Measurements from ENCODE around the gene RNU4-1.

Gene RNU4-1

DNA sequence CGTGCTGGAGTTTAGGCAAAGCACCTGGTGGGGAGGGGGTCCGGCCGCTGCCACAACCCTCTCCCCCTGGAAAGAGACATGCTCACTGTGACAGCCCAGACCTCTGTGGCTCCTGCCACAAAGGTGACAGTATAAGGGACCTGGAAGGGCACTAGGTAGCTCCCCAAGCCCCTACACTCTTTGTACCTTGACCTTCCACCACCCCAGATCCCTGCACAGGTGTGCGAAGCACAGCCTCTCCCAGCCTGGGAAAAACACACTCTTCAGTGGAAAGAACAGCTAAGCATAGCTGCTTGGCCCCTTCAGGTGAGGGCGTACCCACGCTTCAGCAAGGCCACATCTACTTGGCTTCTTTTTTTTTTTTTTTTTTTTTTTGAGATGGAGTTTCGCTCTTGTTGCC lies 39.5 kb upstream of the RNU4-1 start:
- no peak for TF ChIP-seq POLR2AphosphoS5 (IDR thresholded peaks at IDR 0.05; ENCODE audit: low read depth, low read length)
- TF ChIP-seq TAF1 (IDR thresholded peaks at IDR 0.05; ENCODE audit: borderline replicate concordance, insufficient read depth, low read length): no peak
- TF ChIP-seq FOXP2 (optimal IDR thresholded peaks at IDR 0.05; ENCODE audit: borderline replicate concordance, extremely low read depth, extremely low read length, insufficient read depth): no peak
- TF ChIP-seq, protein P1, sequence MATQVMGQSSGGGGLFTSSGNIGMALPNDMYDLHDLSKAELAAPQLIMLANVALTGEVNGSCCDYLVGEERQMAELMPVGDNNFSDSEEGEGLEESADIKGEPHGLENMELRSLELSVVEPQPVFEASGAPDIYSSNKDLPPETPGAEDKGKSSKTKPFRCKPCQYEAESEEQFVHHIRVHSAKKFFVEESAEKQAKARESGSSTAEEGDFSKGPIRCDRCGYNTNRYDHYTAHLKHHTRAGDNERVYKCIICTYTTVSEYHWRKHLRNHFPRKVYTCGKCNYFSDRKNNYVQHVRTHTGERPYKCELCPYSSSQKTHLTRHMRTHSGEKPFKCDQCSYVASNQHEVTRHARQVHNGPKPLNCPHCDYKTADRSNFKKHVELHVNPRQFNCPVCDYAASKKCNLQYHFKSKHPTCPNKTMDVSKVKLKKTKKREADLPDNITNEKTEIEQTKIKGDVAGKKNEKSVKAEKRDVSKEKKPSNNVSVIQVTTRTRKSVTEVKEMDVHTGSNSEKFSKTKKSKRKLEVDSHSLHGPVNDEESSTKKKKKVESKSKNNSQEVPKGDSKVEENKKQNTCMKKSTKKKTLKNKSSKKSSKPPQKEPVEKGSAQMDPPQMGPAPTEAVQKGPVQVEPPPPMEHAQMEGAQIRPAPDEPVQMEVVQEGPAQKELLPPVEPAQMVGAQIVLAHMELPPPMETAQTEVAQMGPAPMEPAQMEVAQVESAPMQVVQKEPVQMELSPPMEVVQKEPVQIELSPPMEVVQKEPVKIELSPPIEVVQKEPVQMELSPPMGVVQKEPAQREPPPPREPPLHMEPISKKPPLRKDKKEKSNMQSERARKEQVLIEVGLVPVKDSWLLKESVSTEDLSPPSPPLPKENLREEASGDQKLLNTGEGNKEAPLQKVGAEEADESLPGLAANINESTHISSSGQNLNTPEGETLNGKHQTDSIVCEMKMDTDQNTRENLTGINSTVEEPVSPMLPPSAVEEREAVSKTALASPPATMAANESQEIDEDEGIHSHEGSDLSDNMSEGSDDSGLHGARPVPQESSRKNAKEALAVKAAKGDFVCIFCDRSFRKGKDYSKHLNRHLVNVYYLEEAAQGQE (IDR thresholded peaks at IDR 0.05; ENCODE audit: insufficient read depth in 1 of 2, low read depth in 2 of 2, low read length in 2 of 2): no peak
- no peak for TF ChIP-seq SIN3A (IDR thresholded peaks at IDR 0.05; ENCODE audit: borderline replicate concordance, insufficient read depth, low read length)

DNA sequence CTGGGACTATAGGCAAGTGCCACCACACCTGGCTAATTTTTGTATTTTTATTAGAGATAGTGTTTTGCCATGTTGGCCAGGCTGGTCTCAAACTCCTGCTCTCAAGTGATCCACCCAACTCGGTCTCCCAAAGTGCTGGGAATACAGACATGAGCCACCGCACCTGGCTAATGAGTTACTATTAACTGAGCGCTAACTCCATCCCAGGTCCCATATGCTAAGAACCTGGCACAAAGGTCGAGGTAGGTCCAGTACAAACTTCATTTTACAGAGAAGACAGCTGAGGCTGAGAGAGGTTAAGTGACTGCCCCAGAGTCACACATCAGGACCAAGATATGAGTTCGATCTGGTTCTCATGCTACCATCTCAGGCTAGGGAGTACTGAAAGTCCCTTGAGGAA lies 39.0 kb upstream of the RNU4-1 start:
- TF ChIP-seq, protein P1 (IDR thresholded peaks at IDR 0.05; ENCODE audit: insufficient read depth in 1 of 2, low read depth in 2 of 2, low read length in 2 of 2): no peak
- TF ChIP-seq POLR2AphosphoS5 (IDR thresholded peaks at IDR 0.05; ENCODE audit: low read depth, low read length): no peak
- no peak for TF ChIP-seq FOXP2 (optimal IDR thresholded peaks at IDR 0.05; ENCODE audit: borderline replicate concordance, extremely low read depth, extremely low read length, insufficient read depth)
- TF ChIP-seq SIN3A (IDR thresholded peaks at IDR 0.05; ENCODE audit: borderline replicate concordance, insufficient read depth, low read length): no peak
- TF ChIP-seq TAF1 (IDR thresholded peaks at IDR 0.05; ENCODE audit: borderline replicate concordance, insufficient read depth, low read length): no peak

DNA sequence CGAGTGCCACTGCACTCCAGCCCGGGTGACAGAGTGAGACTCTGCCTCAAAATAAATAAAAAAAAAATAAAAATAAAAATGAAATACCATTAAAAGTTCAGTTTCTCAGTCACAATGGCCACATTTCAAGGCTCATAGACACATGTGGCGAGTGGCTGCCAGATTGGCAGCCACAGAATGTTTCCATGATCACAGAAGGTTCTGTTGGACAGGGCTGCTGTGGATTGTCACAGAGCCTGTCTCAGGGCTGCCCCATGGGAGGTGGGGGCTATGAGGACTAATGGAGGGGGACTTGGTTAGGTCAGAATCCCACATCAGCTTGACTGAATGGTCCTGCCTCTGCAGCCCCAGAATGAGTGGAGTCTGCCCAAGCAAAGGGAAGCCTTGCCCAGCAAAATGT lies 38.4 kb upstream of the RNU4-1 start:
- no peak for TF ChIP-seq SIN3A (IDR thresholded peaks at IDR 0.05; ENCODE audit: borderline replicate concordance, insufficient read depth, low read length)
- TF ChIP-seq, protein P1 (IDR thresholded peaks at IDR 0.05; ENCODE audit: insufficient read depth in 1 of 2, low read depth in 2 of 2, low read length in 2 of 2): no peak
- no peak for TF ChIP-seq TAF1 (IDR thresholded peaks at IDR 0.05; ENCODE audit: borderline replicate concordance, insufficient read depth, low read length)
- TF ChIP-seq POLR2AphosphoS5 (IDR thresholded peaks at IDR 0.05; ENCODE audit: low read depth, low read length): no peak
- TF ChIP-seq FOXP2 (optimal IDR thresholded peaks at IDR 0.05; ENCODE audit: borderline replicate concordance, extremely low read depth, extremely low read length, insufficient read depth): no peak

DNA sequence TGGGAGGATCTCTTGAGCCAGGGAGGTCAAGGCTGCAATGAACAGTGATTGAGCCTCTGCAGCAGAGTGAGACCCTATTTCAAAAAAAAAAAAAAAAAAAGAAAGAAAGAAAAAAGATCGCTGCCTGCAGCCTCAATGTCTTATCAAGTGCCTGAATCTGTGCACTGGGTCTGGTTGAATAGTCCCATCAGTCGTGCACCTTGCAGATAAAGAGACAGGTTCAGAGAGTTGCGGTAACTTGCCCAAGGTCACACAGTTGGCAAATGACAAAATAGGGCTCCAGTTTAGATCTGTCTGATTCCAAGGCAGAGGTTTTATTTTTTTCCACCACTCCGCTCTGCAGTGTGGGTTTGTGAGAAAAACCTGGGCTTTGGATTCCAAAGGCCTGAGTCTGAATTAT lies 35.2 kb upstream of the RNU4-1 start:
- TF ChIP-seq FOXP2 (optimal IDR thresholded peaks at IDR 0.05; ENCODE audit: borderline replicate concordance, extremely low read depth, extremely low read length, insufficient read depth) (no peak), SIN3A (IDR thresholded peaks at IDR 0.05; ENCODE audit: borderline replicate concordance, insufficient read depth, low read length) (no peak)

- TF ChIP-seq POLR2AphosphoS5 (IDR thresholded peaks at IDR 0.05; ENCODE audit: low read depth, low read length): no peak
- no peak for TF ChIP-seq TAF1 (IDR thresholded peaks at IDR 0.05; ENCODE audit: borderline replicate concordance, insufficient read depth, low read length)
- no peak for TF ChIP-seq SIN3A (IDR thresholded peaks at IDR 0.05; ENCODE audit: borderline replicate concordance, insufficient read depth, low read length)
Measured at GRCh38 chr12:120327593-120327992, 34.6 kb upstream of the RNU4-1 start, which contains the start of gene PLA2G1B. TSS of gene PLA2G1B (minus strand) at chr12:120327779. CDS start at chr12:120327753, 26 bp downstream.

- TF ChIP-seq POLR2AphosphoS5 (IDR thresholded peaks at IDR 0.05; ENCODE audit: low read depth, low read length): no peak
- TF ChIP-seq, protein P1 (IDR thresholded peaks at IDR 0.05; ENCODE audit: insufficient read depth in 1 of 2, low read depth in 2 of 2, low read length in 2 of 2): no peak
Measured at GRCh38 chr12:120324841-120325417, 31.9 kb upstream of the RNU4-1 start.
